GM23338 (cell line): Measurements from ENCODE around the gene DLL1. TPM values are rescaled to one million over a fixed set of nuclear protein-coding genes. Genes with fewer than 3 reads are reported as not detected.

ENCODE experiments used
- ATAC-seq: fragments of 200-7000 bp; cut with Tn5 transposase; 3 replicates; pipeline ENCODE4 v1.9.1; 2020
- DNase-seq: peaks from one replicate; pipeline ENCODE4 v3.0.0-alpha.2; 2015; ENCODE audit warnings: low spot score
- H2AFZ ChIP-seq: fragments of 200-600 bp; sonication (generic); 2 replicates; pipeline ENCODE4 v1.8.0; 2016; ENCODE audit warnings: antibody characterized with exemption, mild to moderate bottlenecking, moderate library complexity
- H3F3A ChIP-seq: fragments of 200-600 bp; sonication (generic); replicated peaks from 2 replicates; pipeline ENCODE4 v1.8.0; 2017; ENCODE audit warnings: antibody characterized with exemption, mixed run types, low read depth
- H3K27ac ChIP-seq: fragments of 200-600 bp; sonication (generic); 2 replicates; pipeline ENCODE4 v1.6.1; 2016; ENCODE audit warnings: low read depth
- H3K27me3 ChIP-seq: fragments of 200-600 bp; sonication (generic); 2 replicates; pipeline ENCODE4 v1.8.0; 2016; ENCODE audit warnings: mild to moderate bottlenecking, mixed run types, moderate library complexity; ENCODE audit not compliant: insufficient read depth
- H3K36me3 ChIP-seq: fragments of 200-600 bp; sonication (generic); 2 replicates; pipeline ENCODE4 v1.8.0; 2016; ENCODE audit warnings: mild to moderate bottlenecking; ENCODE audit not compliant: insufficient read depth
- H3K4me1 ChIP-seq: fragments of 200-600 bp; sonication (generic); 2 replicates; pipeline ENCODE4 v1.8.0; 2016; ENCODE audit warnings: mild to moderate bottlenecking, moderate library complexity; ENCODE audit not compliant: insufficient read depth
- H3K4me2 ChIP-seq: fragments of 200-600 bp; sonication (generic); 2 replicates; pipeline ENCODE4 v1.7.1; 2017; ENCODE audit warnings: mixed run types
- H3K4me3 ChIP-seq: fragments of 200-600 bp; sonication (generic); 2 replicates; pipeline ENCODE4 v1.6.1; 2016; ENCODE audit warnings: mixed run types
- H3K79me2 ChIP-seq: fragments of 200-600 bp; sonication (generic); replicated peaks from 2 replicates; pipeline ENCODE4 v1.8.0; 2017; ENCODE audit warnings: mild to moderate bottlenecking; ENCODE audit not compliant: insufficient read depth
- H3K9me2 ChIP-seq: fragments of 200-600 bp; sonication (generic); 2 replicates; pipeline ENCODE4 v1.8.0; 2017; ENCODE audit not compliant: insufficient read depth
- H4K20me1 ChIP-seq: fragments of 200-600 bp; sonication (generic); replicated peaks from 2 replicates; pipeline ENCODE4 v1.8.0; 2017; ENCODE audit warnings: mild to moderate bottlenecking; ENCODE audit not compliant: insufficient read depth
- H3K27ac Mint-ChIP-seq: 2 replicates; pipeline ENCODE4 v1.8.0; 2020; ENCODE audit warnings: inconsistent platforms, mild to moderate bottlenecking, moderate library complexity, mixed read lengths
- H3K27me3 Mint-ChIP-seq: 3 replicates; pipeline ENCODE4 v1.8.0; 2022; ENCODE audit warnings: low read depth, mild to moderate bottlenecking, moderate library complexity, mixed read lengths, inconsistent platforms; ENCODE audit not compliant: insufficient read depth, poor library complexity
- H3K36me3 Mint-ChIP-seq: 3 replicates; pipeline ENCODE4 v1.8.0; 2021; ENCODE audit warnings: low read depth, mild to moderate bottlenecking, inconsistent platforms, moderate library complexity, mixed read lengths
- H3K4me1 Mint-ChIP-seq: 3 replicates; pipeline ENCODE4 v1.8.0; 2020; ENCODE audit warnings: mild to moderate bottlenecking, inconsistent platforms, mixed read lengths
- H3K4me3 Mint-ChIP-seq: 3 replicates; pipeline ENCODE4 v1.8.0; 2021; ENCODE audit warnings: moderate library complexity, mild to moderate bottlenecking, inconsistent platforms, mixed read lengths
- H3K9me3 Mint-ChIP-seq: 3 replicates; pipeline ENCODE4 v1.8.0; 2020; ENCODE audit warnings: moderate library complexity, mild to moderate bottlenecking, inconsistent platforms, mixed read lengths
- CREB1 ChIP-seq: fragments of 250-450 bp; sonication (Bioruptor Pico); IDR thresholded peaks from 2 replicates; pipeline ENCODE4 v1.5.0; 2020; ENCODE audit warnings: low read depth, mild to moderate bottlenecking, moderate library complexity
- ETS1 ChIP-seq: IDR thresholded peaks from 2 replicates; pipeline ENCODE4 v1.6.1; 2016; ENCODE audit warnings: antibody characterized with exemption
- EZH2 ChIP-seq: fragments of 200-600 bp; sonication (generic); IDR thresholded peaks from one replicate; pipeline ENCODE4 v1.8.0; 2017; ENCODE audit warnings: antibody characterized with exemption, mild to moderate bottlenecking, low read depth; ENCODE audit not compliant: unreplicated experiment
- EZH2phosphoT487 ChIP-seq: fragments of 200-600 bp; sonication (generic); IDR thresholded peaks from one replicate; pipeline ENCODE4 v1.8.1; 2018; ENCODE audit warnings: antibody characterized with exemption; ENCODE audit not compliant: unreplicated experiment
- JUNB ChIP-seq: IDR thresholded peaks from one replicate; pipeline ENCODE4 v1.6.1; 2016; ENCODE audit warnings: antibody characterized with exemption; ENCODE audit not compliant: unreplicated experiment
- NANOG ChIP-seq: IDR thresholded peaks from 2 replicates; pipeline ENCODE4 v1.6.1; 2016; ENCODE audit warnings: antibody characterized with exemption, borderline replicate concordance
- POLR2AphosphoS5 ChIP-seq: IDR thresholded peaks from 2 replicates; pipeline ENCODE4 v1.6.1; 2016; ENCODE audit warnings: antibody characterized with exemption, low read depth
- REST ChIP-seq: IDR thresholded peaks from one replicate; pipeline ENCODE4 v1.6.1; 2018; ENCODE audit warnings: antibody characterized with exemption; ENCODE audit not compliant: unreplicated experiment
- STAT1 ChIP-seq: IDR thresholded peaks from one replicate; pipeline ENCODE4 v1.6.1; 2016; ENCODE audit warnings: antibody characterized with exemption; ENCODE audit not compliant: unreplicated experiment
- ZNF114 ChIP-seq: fragments of 250-450 bp; sonication (Bioruptor Pico); IDR thresholded peaks from 2 replicates; pipeline ENCODE4 v1.5.0; 2020; ENCODE audit warnings: mild to moderate bottlenecking, moderate library complexity
- ZNF331 ChIP-seq: fragments of 250-450 bp; sonication (Bioruptor Pico); IDR thresholded peaks from 2 replicates; pipeline ENCODE4 v1.5.0; 2020; ENCODE audit warnings: low read depth, mild to moderate bottlenecking, moderate library complexity
- polyA plus RNA-seq: library from polyadenylated mRNA; unstranded; fragments of >200 nt; fragmentation: Nextera tagmentation; extraction: Ambion mirVana; gene quantifications from 2 replicates; pipeline ENCODE4 v1.2.1, GENCODE V29; 2016
- total RNA-seq: library from RNA; depleted of rRNA; stranded (reverse); fragments of >200 nt; shearing (Covaris generic); gene quantifications from 2 replicates; pipeline ENCODE4 v1.2.3, GENCODE V29; 2014
- TF ChIP-seq, protein P1 (sequence below): fragments of 250-450 bp; sonication (Bioruptor Pico); IDR thresholded peaks from 2 replicates; pipeline ENCODE4 v1.5.0; 2020; ENCODE audit warnings: mild to moderate bottlenecking, moderate library complexity
- TF ChIP-seq, protein P2 (sequence below), 2 experiments: fragments of 200-600 bp in 1 of 2; sonication (generic) in 1 of 2; conservative IDR thresholded peaks; 2 replicates each; pipeline versions ENCODE4 v1.5.1 to v1.6.1; 2016 to 2017; ENCODE audit warnings: antibody characterized with exemption in 2 of 2, low read depth in 2 of 2, mild to moderate bottlenecking in 2 of 2, moderate library complexity in 1 of 2

The DLL1 gene
- total and polyA plus RNA-seq, 2 experiments from 2014 or later = 2.2 to 4.6 TPM

GRCh38 chr6:170317718-170318117, 26.8 kb upstream of the DLL1 start:
- no peaks in the 10 kb centered on the region for H3K27me3 ChIP-seq
- Mint-ChIP-seq H3K4me1 (peaks cover 17% of the 10 kb centered on the region), H3K4me3 (no peak overlapping the region), H3K9me3 (no peaks in the 10 kb centered on the region), H3K36me3 (no peaks in the 10 kb centered on the region), H3K27ac (no peak overlapping the region), H3K27me3 (no peaks in the 10 kb centered on the region)
- H3K9me2 ChIP-seq = no peaks in the 10 kb centered on the region
- DNase-seq (no peak), ATAC-seq (no peak)
- H3F3A ChIP-seq = no peaks in the 10 kb centered on the region
- no peak overlapping the region for H2AFZ ChIP-seq
- H3K4me3 ChIP-seq = no peak overlapping the region
- no peak overlapping the region for H3K4me2 ChIP-seq
- H3K27ac ChIP-seq = no peak overlapping the region
- peaks cover 4% of the 10 kb centered on the region; the same call in 1 of the 2 replicates for H4K20me1 ChIP-seq
- TF ChIP-seq STAT1 = no peak
- TF ChIP-seq, protein P1, sequence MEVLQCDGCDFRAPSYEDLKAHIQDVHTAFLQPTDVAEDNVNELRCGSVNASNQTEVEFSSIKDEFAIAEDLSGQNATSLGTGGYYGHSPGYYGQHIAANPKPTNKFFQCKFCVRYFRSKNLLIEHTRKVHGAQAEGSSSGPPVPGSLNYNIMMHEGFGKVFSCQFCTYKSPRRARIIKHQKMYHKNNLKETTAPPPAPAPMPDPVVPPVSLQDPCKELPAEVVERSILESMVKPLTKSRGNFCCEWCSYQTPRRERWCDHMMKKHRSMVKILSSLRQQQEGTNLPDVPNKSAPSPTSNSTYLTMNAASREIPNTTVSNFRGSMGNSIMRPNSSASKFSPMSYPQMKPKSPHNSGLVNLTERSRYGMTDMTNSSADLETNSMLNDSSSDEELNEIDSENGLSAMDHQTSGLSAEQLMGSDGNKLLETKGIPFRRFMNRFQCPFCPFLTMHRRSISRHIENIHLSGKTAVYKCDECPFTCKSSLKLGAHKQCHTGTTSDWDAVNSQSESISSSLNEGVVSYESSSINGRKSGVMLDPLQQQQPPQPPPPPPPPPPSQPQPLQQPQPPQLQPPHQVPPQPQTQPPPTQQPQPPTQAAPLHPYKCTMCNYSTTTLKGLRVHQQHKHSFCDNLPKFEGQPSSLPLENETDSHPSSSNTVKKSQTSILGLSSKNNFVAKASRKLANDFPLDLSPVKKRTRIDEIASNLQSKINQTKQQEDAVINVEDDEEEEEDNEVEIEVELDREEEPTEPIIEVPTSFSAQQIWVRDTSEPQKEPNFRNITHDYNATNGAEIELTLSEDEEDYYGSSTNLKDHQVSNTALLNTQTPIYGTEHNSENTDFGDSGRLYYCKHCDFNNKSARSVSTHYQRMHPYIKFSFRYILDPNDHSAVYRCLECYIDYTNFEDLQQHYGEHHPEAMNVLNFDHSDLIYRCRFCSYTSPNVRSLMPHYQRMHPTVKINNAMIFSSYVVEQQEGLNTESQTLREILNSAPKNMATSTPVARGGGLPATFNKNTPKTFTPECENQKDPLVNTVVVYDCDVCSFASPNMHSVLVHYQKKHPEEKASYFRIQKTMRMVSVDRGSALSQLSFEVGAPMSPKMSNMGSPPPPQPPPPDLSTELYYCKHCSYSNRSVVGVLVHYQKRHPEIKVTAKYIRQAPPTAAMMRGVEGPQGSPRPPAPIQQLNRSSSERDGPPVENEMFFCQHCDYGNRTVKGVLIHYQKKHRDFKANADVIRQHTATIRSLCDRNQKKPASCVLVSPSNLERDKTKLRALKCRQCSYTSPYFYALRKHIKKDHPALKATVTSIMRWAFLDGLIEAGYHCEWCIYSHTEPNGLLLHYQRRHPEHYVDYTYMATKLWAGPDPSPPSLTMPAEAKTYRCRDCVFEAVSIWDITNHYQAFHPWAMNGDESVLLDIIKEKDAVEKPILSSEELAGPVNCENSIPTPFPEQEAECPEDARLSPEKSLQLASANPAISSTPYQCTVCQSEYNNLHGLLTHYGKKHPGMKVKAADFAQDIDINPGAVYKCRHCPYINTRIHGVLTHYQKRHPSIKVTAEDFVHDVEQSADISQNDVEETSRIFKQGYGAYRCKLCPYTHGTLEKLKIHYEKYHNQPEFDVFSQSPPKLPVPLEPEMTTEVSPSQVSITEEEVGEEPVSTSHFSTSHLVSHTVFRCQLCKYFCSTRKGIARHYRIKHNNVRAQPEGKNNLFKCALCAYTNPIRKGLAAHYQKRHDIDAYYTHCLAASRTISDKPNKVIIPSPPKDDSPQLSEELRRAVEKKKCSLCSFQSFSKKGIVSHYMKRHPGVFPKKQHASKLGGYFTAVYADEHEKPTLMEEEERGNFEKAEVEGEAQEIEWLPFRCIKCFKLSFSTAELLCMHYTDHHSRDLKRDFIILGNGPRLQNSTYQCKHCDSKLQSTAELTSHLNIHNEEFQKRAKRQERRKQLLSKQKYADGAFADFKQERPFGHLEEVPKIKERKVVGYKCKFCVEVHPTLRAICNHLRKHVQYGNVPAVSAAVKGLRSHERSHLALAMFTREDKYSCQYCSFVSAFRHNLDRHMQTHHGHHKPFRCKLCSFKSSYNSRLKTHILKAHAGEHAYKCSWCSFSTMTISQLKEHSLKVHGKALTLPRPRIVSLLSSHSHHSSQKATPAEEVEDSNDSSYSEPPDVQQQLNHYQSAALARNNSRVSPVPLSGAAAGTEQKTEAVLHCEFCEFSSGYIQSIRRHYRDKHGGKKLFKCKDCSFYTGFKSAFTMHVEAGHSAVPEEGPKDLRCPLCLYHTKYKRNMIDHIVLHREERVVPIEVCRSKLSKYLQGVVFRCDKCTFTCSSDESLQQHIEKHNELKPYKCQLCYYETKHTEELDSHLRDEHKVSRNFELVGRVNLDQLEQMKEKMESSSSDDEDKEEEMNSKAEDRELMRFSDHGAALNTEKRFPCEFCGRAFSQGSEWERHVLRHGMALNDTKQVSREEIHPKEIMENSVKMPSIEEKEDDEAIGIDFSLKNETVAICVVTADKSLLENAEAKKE (CRISPR knock-in tag) = no peak
- no peak for TF ChIP-seq NANOG
- TF ChIP-seq JUNB = no peak
- no peak for TF ChIP-seq POLR2AphosphoS5
- TF ChIP-seq, protein P2, sequence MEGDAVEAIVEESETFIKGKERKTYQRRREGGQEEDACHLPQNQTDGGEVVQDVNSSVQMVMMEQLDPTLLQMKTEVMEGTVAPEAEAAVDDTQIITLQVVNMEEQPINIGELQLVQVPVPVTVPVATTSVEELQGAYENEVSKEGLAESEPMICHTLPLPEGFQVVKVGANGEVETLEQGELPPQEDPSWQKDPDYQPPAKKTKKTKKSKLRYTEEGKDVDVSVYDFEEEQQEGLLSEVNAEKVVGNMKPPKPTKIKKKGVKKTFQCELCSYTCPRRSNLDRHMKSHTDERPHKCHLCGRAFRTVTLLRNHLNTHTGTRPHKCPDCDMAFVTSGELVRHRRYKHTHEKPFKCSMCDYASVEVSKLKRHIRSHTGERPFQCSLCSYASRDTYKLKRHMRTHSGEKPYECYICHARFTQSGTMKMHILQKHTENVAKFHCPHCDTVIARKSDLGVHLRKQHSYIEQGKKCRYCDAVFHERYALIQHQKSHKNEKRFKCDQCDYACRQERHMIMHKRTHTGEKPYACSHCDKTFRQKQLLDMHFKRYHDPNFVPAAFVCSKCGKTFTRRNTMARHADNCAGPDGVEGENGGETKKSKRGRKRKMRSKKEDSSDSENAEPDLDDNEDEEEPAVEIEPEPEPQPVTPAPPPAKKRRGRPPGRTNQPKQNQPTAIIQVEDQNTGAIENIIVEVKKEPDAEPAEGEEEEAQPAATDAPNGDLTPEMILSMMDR (conservative IDR thresholded peaks at IDR 0.05; ENCODE audit: low read depth in 2 of 2) = no peak
- TF ChIP-seq EZH2phosphoT487 = no peak
- no peak for TF ChIP-seq ETS1
- no peak for TF ChIP-seq ZNF331 (CRISPR knock-in tag)
- TF ChIP-seq REST = no peak
- TF ChIP-seq EZH2 = no peak
- TF ChIP-seq ZNF114 (CRISPR knock-in tag) = no peak
- no peak for TF ChIP-seq CREB1 (CRISPR knock-in tag)
- H3K36me3 ChIP-seq = no peaks in the 10 kb centered on the region
- peaks cover 35% of the 10 kb centered on the region for H3K79me2 ChIP-seq
- H3K4me1 ChIP-seq = no peaks in the 10 kb centered on the region
